ENCODE data around the gene ZSWIM4.

DNA sequence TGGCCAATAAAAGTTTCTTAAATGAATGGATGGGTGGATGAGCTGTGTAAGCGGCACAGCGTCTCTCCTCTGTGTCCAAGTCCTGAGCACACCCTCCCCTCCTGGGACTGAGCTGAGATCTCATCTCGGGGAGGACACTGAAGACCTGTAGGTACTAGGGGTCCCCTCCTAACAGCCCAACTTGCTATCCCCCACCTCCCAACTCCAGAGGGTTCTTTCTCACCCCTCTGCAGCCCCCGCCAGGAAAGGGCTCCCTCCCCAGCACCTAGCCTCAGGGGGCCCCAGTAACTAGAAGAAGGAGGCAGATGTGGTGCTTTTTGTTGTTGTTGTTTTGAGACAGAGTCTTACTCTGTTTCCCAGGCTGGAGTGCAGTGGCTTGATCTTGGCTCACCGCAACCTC is 80.6 kb downstream of the ZSWIM4 start:
- TF ChIP-seq KLF13 (CRISPR knock-in tag; IDR thresholded peaks at IDR 0.05) = no peak
- TF ChIP-seq NFE2 (CRISPR knock-in tag; IDR thresholded peaks at IDR 0.05) = no peak
- TF ChIP-seq TBL1XR1 (IDR thresholded peaks at IDR 0.05; ENCODE audit: borderline replicate concordance, low read length, partially characterized antibody) = no peak
- TF ChIP-seq ZKSCAN8 (CRISPR knock-in tag; IDR thresholded peaks at IDR 0.05; ENCODE audit: borderline replicate concordance) = no peak
- no peak for TF ChIP-seq XRCC5 (optimal IDR thresholded peaks at IDR 0.05; ENCODE audit: low read length)
- TF ChIP-seq CTCF (CRISPR knock-in tag; IDR thresholded peaks at IDR 0.05) = no peak
- TF ChIP-seq RBM39 (IDR thresholded peaks at IDR 0.05; ENCODE audit: low read depth, low read length, poor library complexity, severe bottlenecking) = no peak
- TF ChIP-seq ARNT2 (CRISPR knock-in tag; IDR thresholded peaks at IDR 0.05; ENCODE audit: low read depth) = no peak
- no peak for TF ChIP-seq ZNF557 (CRISPR knock-in tag; IDR thresholded peaks at IDR 0.05)
- TF ChIP-seq, protein P1, sequence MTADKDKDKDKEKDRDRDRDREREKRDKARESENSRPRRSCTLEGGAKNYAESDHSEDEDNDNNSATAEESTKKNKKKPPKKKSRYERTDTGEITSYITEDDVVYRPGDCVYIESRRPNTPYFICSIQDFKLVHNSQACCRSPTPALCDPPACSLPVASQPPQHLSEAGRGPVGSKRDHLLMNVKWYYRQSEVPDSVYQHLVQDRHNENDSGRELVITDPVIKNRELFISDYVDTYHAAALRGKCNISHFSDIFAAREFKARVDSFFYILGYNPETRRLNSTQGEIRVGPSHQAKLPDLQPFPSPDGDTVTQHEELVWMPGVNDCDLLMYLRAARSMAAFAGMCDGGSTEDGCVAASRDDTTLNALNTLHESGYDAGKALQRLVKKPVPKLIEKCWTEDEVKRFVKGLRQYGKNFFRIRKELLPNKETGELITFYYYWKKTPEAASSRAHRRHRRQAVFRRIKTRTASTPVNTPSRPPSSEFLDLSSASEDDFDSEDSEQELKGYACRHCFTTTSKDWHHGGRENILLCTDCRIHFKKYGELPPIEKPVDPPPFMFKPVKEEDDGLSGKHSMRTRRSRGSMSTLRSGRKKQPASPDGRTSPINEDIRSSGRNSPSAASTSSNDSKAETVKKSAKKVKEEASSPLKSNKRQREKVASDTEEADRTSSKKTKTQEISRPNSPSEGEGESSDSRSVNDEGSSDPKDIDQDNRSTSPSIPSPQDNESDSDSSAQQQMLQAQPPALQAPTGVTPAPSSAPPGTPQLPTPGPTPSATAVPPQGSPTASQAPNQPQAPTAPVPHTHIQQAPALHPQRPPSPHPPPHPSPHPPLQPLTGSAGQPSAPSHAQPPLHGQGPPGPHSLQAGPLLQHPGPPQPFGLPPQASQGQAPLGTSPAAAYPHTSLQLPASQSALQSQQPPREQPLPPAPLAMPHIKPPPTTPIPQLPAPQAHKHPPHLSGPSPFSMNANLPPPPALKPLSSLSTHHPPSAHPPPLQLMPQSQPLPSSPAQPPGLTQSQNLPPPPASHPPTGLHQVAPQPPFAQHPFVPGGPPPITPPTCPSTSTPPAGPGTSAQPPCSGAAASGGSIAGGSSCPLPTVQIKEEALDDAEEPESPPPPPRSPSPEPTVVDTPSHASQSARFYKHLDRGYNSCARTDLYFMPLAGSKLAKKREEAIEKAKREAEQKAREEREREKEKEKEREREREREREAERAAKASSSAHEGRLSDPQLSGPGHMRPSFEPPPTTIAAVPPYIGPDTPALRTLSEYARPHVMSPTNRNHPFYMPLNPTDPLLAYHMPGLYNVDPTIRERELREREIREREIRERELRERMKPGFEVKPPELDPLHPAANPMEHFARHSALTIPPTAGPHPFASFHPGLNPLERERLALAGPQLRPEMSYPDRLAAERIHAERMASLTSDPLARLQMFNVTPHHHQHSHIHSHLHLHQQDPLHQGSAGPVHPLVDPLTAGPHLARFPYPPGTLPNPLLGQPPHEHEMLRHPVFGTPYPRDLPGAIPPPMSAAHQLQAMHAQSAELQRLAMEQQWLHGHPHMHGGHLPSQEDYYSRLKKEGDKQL (CRISPR knock-in tag; IDR thresholded peaks at IDR 0.05; ENCODE audit: low read depth) = no peak
- TF ChIP-seq NRL (CRISPR knock-in tag; IDR thresholded peaks at IDR 0.05; ENCODE audit: borderline replicate concordance) = no peak
- no peak for TF ChIP-seq BRF2 (CRISPR knock-in tag; IDR thresholded peaks at IDR 0.05)
- no peak for TF ChIP-seq ZBTB46 (CRISPR knock-in tag; IDR thresholded peaks at IDR 0.05; ENCODE audit: borderline replicate concordance)
- no peak for TF ChIP-seq ZNF468 (CRISPR knock-in tag; IDR thresholded peaks at IDR 0.05)
